Activated T-helper 17 cell treated with anti-CD3 and anti-CD28 coated beads, Interleukin-2, amount 50 U/mL, for 72 hours (primary cell): Measurements from ENCODE around the gene AKAP6. TPM values are rescaled to one million over a fixed set of nuclear protein-coding genes. Genes with fewer than 3 reads are reported as not detected.
"Not testable (repeated sequence)": the region's sequence is repeated elsewhere in the genome, so short reads cannot be mapped to it uniquely, and the experiment has no call there.

Experiments
- ATAC-seq: fragments of 150-1000 bp; cut with Tn5 transposase; replicated peaks from 2 replicates; pipeline ENCODE4 v1.10.0; 2021; ENCODE audit warnings: mild to moderate bottlenecking, moderate library complexity
- H3K27ac Mint-ChIP-seq: one replicate; pipeline ENCODE4 v1.8.0; 2022; ENCODE audit warnings: mixed read lengths
- H3K27me3 Mint-ChIP-seq: one replicate; pipeline ENCODE4 v1.8.0; 2022; ENCODE audit warnings: mixed read lengths
- H3K36me3 Mint-ChIP-seq: one replicate; pipeline ENCODE4 v1.8.0; 2022; ENCODE audit warnings: low read depth, mild to moderate bottlenecking, mixed read lengths
- H3K4me1 Mint-ChIP-seq: one replicate; pipeline ENCODE4 v1.8.0; 2022; ENCODE audit warnings: mixed read lengths
- H3K4me3 Mint-ChIP-seq: one replicate; pipeline ENCODE4 v1.8.0; 2022; ENCODE audit warnings: mild to moderate bottlenecking, mixed read lengths
- H3K9me3 Mint-ChIP-seq: one replicate; pipeline ENCODE4 v1.8.0; 2022; ENCODE audit warnings: mixed read lengths
- total RNA-seq, 2 donors: library from RNA; stranded (reverse); gene quantifications; one replicate each; pipeline ENCODE4 v1.2.3, GENCODE V29; 2022

The AKAP6 gene
- total RNA-seq, 2 donors from 2014 or later: 1.1 to 2.1 TPM

- no peak for ATAC-seq
- H3K4me1 Mint-ChIP-seq: peaks cover 5% of the 10 kb centered on the region
- no peaks in the 10 kb centered on the region for H3K9me3 Mint-ChIP-seq
- no peaks in the 10 kb centered on the region for H3K27me3 Mint-ChIP-seq
- H3K4me3 Mint-ChIP-seq: no peak overlapping the region
- H3K36me3 Mint-ChIP-seq: no peaks in the 10 kb centered on the region
- no peak overlapping the region for H3K27ac Mint-ChIP-seq
These were observed 45.1 kb downstream of the AKAP6 start for GRCh38 chr14:32374155-32374554.

- Mint-ChIP-seq H3K4me1 (peaks cover 8% of the 10 kb centered on the region), H3K9me3 (peaks cover 6% of the 10 kb centered on the region), H3K36me3 (no peaks in the 10 kb centered on the region), H3K27me3 (peaks cover 6% of the 10 kb centered on the region), H3K4me3 (no peak overlapping the region), H3K27ac (no peak overlapping the region)
- peak; percentile 54 for ATAC-seq
These were observed 46.6 kb downstream of the AKAP6 start for GRCh38 chr14:32375663-32376062.

- Mint-ChIP-seq H3K4me1 (peaks cover 10% of the 10 kb centered on the region), H3K36me3 (no peaks in the 10 kb centered on the region), H3K27me3 (peaks cover 12% of the 10 kb centered on the region), H3K4me3 (no peak overlapping the region), H3K27ac (no peak overlapping the region), H3K9me3 (peaks cover 6% of the 10 kb centered on the region)
- ATAC-seq: no peak
These were observed 48.0 kb downstream of the AKAP6 start for GRCh38 chr14:32377046-32377646.

- no peak overlapping the region for H3K27ac Mint-ChIP-seq
- H3K27me3 Mint-ChIP-seq: peaks cover 12% of the 10 kb centered on the region
- no peak overlapping the region for H3K4me3 Mint-ChIP-seq
- no peak for ATAC-seq
- no peaks in the 10 kb centered on the region for H3K36me3 Mint-ChIP-seq
- H3K9me3 Mint-ChIP-seq: peaks cover 6% of the 10 kb centered on the region
- H3K4me1 Mint-ChIP-seq: peaks cover 10% of the 10 kb centered on the region
These were observed 49.2 kb downstream of the AKAP6 start for GRCh38 chr14:32378284-32378683.

- no peak for ATAC-seq
- Mint-ChIP-seq H3K27ac (no peak overlapping the region), H3K9me3 (peaks cover 6% of the 10 kb centered on the region), H3K36me3 (no peaks in the 10 kb centered on the region), H3K4me3 (no peak overlapping the region), H3K4me1 (peaks cover 10% of the 10 kb centered on the region), H3K27me3 (peaks cover 12% of the 10 kb centered on the region)
These were observed 50.3 kb downstream of the AKAP6 start for GRCh38 chr14:32379447-32379846.

- Mint-ChIP-seq H3K4me3 (no peak overlapping the region), H3K36me3 (no peaks in the 10 kb centered on the region), H3K27me3 (peaks cover 12% of the 10 kb centered on the region), H3K9me3 (peaks cover 6% of the 10 kb centered on the region), H3K27ac (no peak overlapping the region), H3K4me1 (peaks cover 10% of the 10 kb centered on the region)
- peak; percentile 65 for ATAC-seq
These were observed 52.8 kb downstream of the AKAP6 start for GRCh38 chr14:32381869-32382268.

- H3K4me3 Mint-ChIP-seq: no peak overlapping the region
- H3K27me3 Mint-ChIP-seq: peaks cover 12% of the 10 kb centered on the region
- no peak overlapping the region for H3K27ac Mint-ChIP-seq
- no peak for ATAC-seq
- H3K4me1 Mint-ChIP-seq: peaks cover 10% of the 10 kb centered on the region
- peaks cover 6% of the 10 kb centered on the region for H3K9me3 Mint-ChIP-seq
- no peaks in the 10 kb centered on the region for H3K36me3 Mint-ChIP-seq
These were observed 53.6 kb downstream of the AKAP6 start for GRCh38 chr14:32382704-32383103.

GRCh38 chr14:32383364-32384009 is 54.4 kb downstream of the AKAP6 start:
- H3K4me1 Mint-ChIP-seq: peaks cover 10% of the 10 kb centered on the region
- no peak overlapping the region for H3K4me3 Mint-ChIP-seq
- H3K9me3 Mint-ChIP-seq: peaks cover 6% of the 10 kb centered on the region
- peaks cover 19% of the 10 kb centered on the region for H3K27me3 Mint-ChIP-seq
- H3K27ac Mint-ChIP-seq: no peak overlapping the region
- no peak for ATAC-seq
- no peaks in the 10 kb centered on the region for H3K36me3 Mint-ChIP-seq

- Mint-ChIP-seq H3K36me3 (no peaks in the 10 kb centered on the region), H3K4me3 (no peak overlapping the region), H3K4me1 (peaks cover 8% of the 10 kb centered on the region), H3K27ac (no peak overlapping the region), H3K9me3 (peaks cover 5% of the 10 kb centered on the region), H3K27me3 (peaks cover 17% of the 10 kb centered on the region)
- no peak for ATAC-seq
These were observed 55.4 kb downstream of the AKAP6 start for GRCh38 chr14:32384464-32384863.

- H3K27ac Mint-ChIP-seq, H3K36me3 Mint-ChIP-seq, H3K9me3 Mint-ChIP-seq, H3K4me1 Mint-ChIP-seq, ATAC-seq, H3K4me3 Mint-ChIP-seq: not testable (repeated sequence)
- peaks cover 16% of the 10 kb centered on the region for H3K27me3 Mint-ChIP-seq
These were observed 58.2 kb downstream of the AKAP6 start for GRCh38 chr14:32387295-32387694.

GRCh38 chr14:32393119-32393518 is 64.0 kb downstream of the AKAP6 start:
- Mint-ChIP-seq H3K4me1 (no peaks in the 10 kb centered on the region), H3K27me3 (peaks cover 17% of the 10 kb centered on the region), H3K27ac (no peak overlapping the region), H3K36me3 (no peaks in the 10 kb centered on the region), H3K9me3 (peaks cover 7% of the 10 kb centered on the region), H3K4me3 (no peak overlapping the region)
- no peak for ATAC-seq

GRCh38 chr14:32394038-32394437 is 64.9 kb downstream of the AKAP6 start:
- H3K4me3 Mint-ChIP-seq: no peak overlapping the region
- H3K27me3 Mint-ChIP-seq: peaks cover 14% of the 10 kb centered on the region
- no peaks in the 10 kb centered on the region for H3K4me1 Mint-ChIP-seq

GRCh38 chr14:32396885-32397284 is 67.8 kb downstream of the AKAP6 start:
- Mint-ChIP-seq H3K27ac (no peak overlapping the region), H3K4me1 (no peaks in the 10 kb centered on the region), H3K9me3 (no peaks in the 10 kb centered on the region), H3K4me3 (no peak overlapping the region), H3K36me3 (no peaks in the 10 kb centered on the region), H3K27me3 (peaks cover 5% of the 10 kb centered on the region)
- no peak for ATAC-seq

More at GRCh38 chr14:32394038-32394437, 64.9 kb downstream of the AKAP6 start:
- H3K9me3 Mint-ChIP-seq: peaks cover 7% of the 10 kb centered on the region
- ATAC-seq: no peak
- H3K36me3 Mint-ChIP-seq: no peaks in the 10 kb centered on the region
- H3K27ac Mint-ChIP-seq: no peak overlapping the region

GRCh38 chr14:32397861-32398640 is 69.0 kb downstream of the AKAP6 start:
- H3K27me3 Mint-ChIP-seq: peaks cover 5% of the 10 kb centered on the region
- no peaks in the 10 kb centered on the region for H3K36me3 Mint-ChIP-seq
- no peaks in the 10 kb centered on the region for H3K4me1 Mint-ChIP-seq
- no peak for ATAC-seq
- H3K4me3 Mint-ChIP-seq: no peak overlapping the region
- H3K9me3 Mint-ChIP-seq: no peaks in the 10 kb centered on the region
- H3K27ac Mint-ChIP-seq: no peak overlapping the region

- Mint-ChIP-seq H3K27ac (no peak overlapping the region), H3K36me3 (no peaks in the 10 kb centered on the region), H3K27me3 (peaks cover 5% of the 10 kb centered on the region), H3K4me3 (no peak overlapping the region), H3K9me3 (no peaks in the 10 kb centered on the region), H3K4me1 (no peaks in the 10 kb centered on the region)
- ATAC-seq: no peak
These were observed 70.8 kb downstream of the AKAP6 start for GRCh38 chr14:32399920-32400319.
